RWPE1 (cell line): ENCODE results near the gene TBC1D16.

Experiments
- CTCF ChIA-PET: fragments of 350-600 bp; sonication (Branson Sonifier 250); formaldehyde crosslinking; extraction: SDS; loops from one replicate; lab custom pipeline; 2021; lab: Yijun Ruan, JAX
- POLR2A ChIA-PET: fragments of 400-600 bp; formaldehyde crosslinking; extraction: SDS; loops from one replicate; lab custom pipeline; 2020; ENCODE audit warnings: antibody characterized with exemption; ENCODE audit not compliant: low non-redundant PET; lab: Yijun Ruan, JAX
- DNase-seq: peaks from one replicate; pipeline ENCODE4 v3.0.0; 2012; ENCODE audit warnings: low spot score
- H3K27ac ChIP-seq: fragments of 450-650 bp; 2 replicates; pipeline ENCODE4 v1.5.1; 2017
- CTCF ChIP-seq: fragments of 450-650 bp; conservative IDR thresholded peaks from 2 replicates; pipeline ENCODE4 v1.5.1; 2017; ENCODE audit warnings: low read depth, mild to moderate bottlenecking

TBC1D16 gene

GRCh38 chr17:79984045-79984840 lies 51.4 kb downstream of the TBC1D16 start:
- POLR2A ChIA-PET, result no interaction called here
- no peak for TF ChIP-seq CTCF
- CTCF ChIA-PET, result no interaction called here
- H3K27ac ChIP-seq, result no peak overlapping the region
- no peak for DNase-seq

GRCh38 chr17:79983456-79983855 lies 52.2 kb downstream of the TBC1D16 start:
- CTCF ChIA-PET, result no interaction called here

GRCh38 chr17:79982986-79983385 lies 52.7 kb downstream of the TBC1D16 start:
- no peak for TF ChIP-seq CTCF
- ChIA-PET POLR2A (no interaction called here), CTCF (no interaction called here)
- DNase-seq, result no peak
- no peak overlapping the region for H3K27ac ChIP-seq

More at GRCh38 chr17:79983456-79983855, 52.2 kb downstream of the TBC1D16 start:
- POLR2A ChIA-PET, result no interaction called here
- no peak for DNase-seq
- TF ChIP-seq CTCF, result no peak
- no peak overlapping the region for H3K27ac ChIP-seq

- DNase-seq, result no peak
- no peak for TF ChIP-seq CTCF
- ChIA-PET POLR2A (no interaction called here), CTCF (interaction anchor here (0.6 to 0.7 kb wide), 2 partner anchors 66 to 139 kb away, joined by 3 read pairs; no protein-coding TSS in a partner anchor)
- H3K27ac ChIP-seq, result no peak overlapping the region
Measured at GRCh38 chr17:79981661-79982101, 54.0 kb downstream of the TBC1D16 start.

- no peak overlapping the region for H3K27ac ChIP-seq
- no peak for TF ChIP-seq CTCF
- DNase-seq, result no peak
- POLR2A ChIA-PET, result no interaction called here
- CTCF ChIA-PET, result no interaction called here
Measured at GRCh38 chr17:79981090-79981489, 54.6 kb downstream of the TBC1D16 start.

GRCh38 chr17:79980246-79981043 lies 55.2 kb downstream of the TBC1D16 start:
- POLR2A ChIA-PET, result no interaction called here
- CTCF ChIA-PET, result no interaction called here
- no peak overlapping the region for H3K27ac ChIP-seq

More at GRCh38 chr17:79980246-79981043, 55.2 kb downstream of the TBC1D16 start:
- DNase-seq, result no peak
- TF ChIP-seq CTCF, result no peak
